HepG2 (cell line): ENCODE measurements around the gene CSNK1D. TPM values are rescaled to one million over a fixed set of nuclear protein-coding genes. Genes with fewer than 3 reads are reported as not detected.

Experiments
- ADNP ChIP-seq: sonication (generic); formaldehyde crosslinking; IDR thresholded peaks from 2 replicates; pipeline ENCODE4 v1.4.0; 2020; ENCODE audit warnings: missing genetic modification reagents
- ATF7-NPFF ChIP-seq: sonication (generic); formaldehyde crosslinking; IDR thresholded peaks from 2 replicates; pipeline ENCODE4 v1.8.1; 2023; ENCODE audit warnings: mild to moderate bottlenecking, low read depth, missing genetic modification reagents, moderate library complexity
- GABPA ChIP-seq, 2 experiments: IDR thresholded peaks; 2 replicates each; pipeline ENCODE4 v1.6.1; 2011 to 2016; ENCODE audit warnings: low read depth in 2 of 2, low read length in 1 of 2, missing biosample characterization in 1 of 2, missing genetic modification characterization in 1 of 2
- HOXD1 ChIP-seq: sonication (generic); formaldehyde crosslinking; IDR thresholded peaks from 2 replicates; pipeline ENCODE4 v1.5.0; 2020; ENCODE audit warnings: missing genetic modification reagents
- ISL2 ChIP-seq: sonication (generic); formaldehyde crosslinking; IDR thresholded peaks from 2 replicates; pipeline ENCODE4 v1.5.0; 2020; ENCODE audit warnings: missing genetic modification reagents
- NFKBIZ ChIP-seq: IDR thresholded peaks from 2 replicates; pipeline ENCODE4 v1.6.1; 2018; ENCODE audit warnings: missing genetic modification reagents, missing compliant biosample characterization
- PHF20 ChIP-seq: sonication (generic); formaldehyde crosslinking; IDR thresholded peaks from 2 replicates; pipeline ENCODE4 v1.5.0; 2020; ENCODE audit warnings: mild to moderate bottlenecking, missing genetic modification reagents
- SETDB1 ChIP-seq: sonication (generic); formaldehyde crosslinking; IDR thresholded peaks from 2 replicates; pipeline ENCODE4 v1.5.1; 2020; ENCODE audit warnings: missing genetic modification reagents, mild to moderate bottlenecking, borderline replicate concordance
- ZNF121 ChIP-seq: sonication (generic); formaldehyde crosslinking; IDR thresholded peaks from 2 replicates; pipeline ENCODE4 v1.5.0; 2020; ENCODE audit warnings: mild to moderate bottlenecking, missing genetic modification reagents
- ZNF460 ChIP-seq: sonication (generic); formaldehyde crosslinking; IDR thresholded peaks from 2 replicates; pipeline ENCODE4 v1.5.1; 2020; ENCODE audit warnings: missing genetic modification reagents, mild to moderate bottlenecking, borderline replicate concordance
- ZNF564 ChIP-seq: sonication (generic); formaldehyde crosslinking; IDR thresholded peaks from 2 replicates; pipeline ENCODE4 v1.8.1; 2023; ENCODE audit warnings: mild to moderate bottlenecking, missing genetic modification reagents
- ZNF619 ChIP-seq: sonication (generic); formaldehyde crosslinking; IDR thresholded peaks from 2 replicates; pipeline ENCODE4 v1.4.0; 2020; ENCODE audit warnings: mild to moderate bottlenecking, missing genetic modification reagents
- ZNF672 ChIP-seq: sonication (generic); formaldehyde crosslinking; IDR thresholded peaks from 2 replicates; pipeline ENCODE4 v1.8.1; 2022; ENCODE audit warnings: missing genetic modification reagents
- ZNF788 ChIP-seq: sonication (generic); formaldehyde crosslinking; IDR thresholded peaks from 2 replicates; pipeline ENCODE4 v1.5.0; 2020; ENCODE audit warnings: mild to moderate bottlenecking, missing genetic modification reagents, borderline replicate concordance
- polyA plus RNA-seq, 8 experiments: library from polyadenylated mRNA; depleted of rRNA in 3 of 8; stranded (reverse) in 7 of 8; unstranded in 1 of 8; fragments of >200 nt; fragmentation: Illumina TruSeq in 4 of 8; extraction: Trizol in 4 of 8; gene quantifications; 2 replicates each; pipeline versions ENCODE4 v1.2.1 to v1.2.3, GENCODE V29; 2011 to 2016; ENCODE audit warnings: low read depth in 4 of 8, missing spikeins in 1 of 8, mixed read lengths in 1 of 8; ENCODE audit not compliant: insufficient read depth in 1 of 8
- total RNA-seq, 5 experiments: library from RNA; depleted of rRNA; stranded (reverse); fragments of >200 nt; fragmentation: Illumina TruSeq; extraction: Trizol; gene quantifications; 2 replicates each; pipeline ENCODE4 v1.2.3, GENCODE V29; 2016; ENCODE audit warnings: low read depth in 1 of 5
- TF ChIP-seq, protein P1 (sequence below), 2 experiments: fragments of 450-650 bp in 1 of 2; sonication (generic) in 1 of 2; formaldehyde crosslinking in 1 of 2; IDR thresholded peaks; 2 replicates each; pipeline versions ENCODE4 v1.6.1 to v1.8.0; 2016 to 2022; ENCODE audit warnings: antibody characterized with exemption in 1 of 2, mild to moderate bottlenecking in 1 of 2, missing genetic modification reagents in 1 of 2
- TF ChIP-seq, protein P2 (sequence below): sonication (generic); formaldehyde crosslinking; conservative IDR thresholded peaks from 2 replicates; pipeline ENCODE4 v1.8.1; 2023; ENCODE audit warnings: missing genetic modification reagents

Gene CSNK1D
- total and polyA plus RNA-seq, 2 of the 13 experiments (the other 11 are each of a cell fraction or from before 2014, with no cell fraction given): 31.5 to 128 TPM

DNA sequence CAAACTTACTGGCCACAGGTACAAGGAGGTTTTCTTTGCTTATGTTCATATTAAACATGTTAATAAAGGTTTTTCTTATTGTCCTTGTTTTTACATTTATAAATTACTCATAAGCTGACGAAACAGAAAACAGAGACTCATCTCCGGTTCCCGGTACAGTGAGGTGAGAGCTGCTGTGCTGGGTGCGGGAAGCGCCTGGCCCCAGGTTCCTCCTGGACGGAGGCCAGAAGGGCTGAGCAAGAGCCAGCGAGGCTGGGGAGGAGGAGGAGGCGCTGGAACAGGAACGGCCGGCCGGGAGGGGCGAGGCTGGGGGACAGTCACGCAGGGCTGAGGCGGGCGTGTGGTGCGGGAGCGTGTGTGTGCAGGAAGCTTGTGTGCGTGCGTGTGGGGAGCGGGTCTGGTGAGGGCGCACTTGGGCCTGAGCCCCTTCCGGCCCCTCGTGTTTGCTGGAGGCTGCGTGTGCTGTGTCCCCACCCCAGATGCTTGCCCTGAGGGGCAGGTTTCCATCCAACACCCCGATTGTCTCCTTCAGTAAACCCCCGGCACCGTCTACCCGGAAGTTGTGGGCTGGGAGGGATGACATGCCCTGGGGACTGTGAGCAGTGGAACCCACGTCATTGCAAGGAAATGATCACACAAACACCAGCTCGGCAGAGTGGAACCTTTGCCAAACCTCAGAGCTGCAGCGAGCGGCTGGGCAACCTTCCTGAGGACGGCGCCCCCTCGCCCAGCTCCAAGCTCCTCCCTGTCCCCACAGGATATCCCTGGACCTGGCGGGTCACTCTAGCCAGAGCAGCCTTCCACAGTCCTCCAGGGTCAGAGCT is 24.4 kb upstream of the CSNK1D start (continued):
- TF ChIP-seq ZNF460 (no peak), PHF20 (no peak; the same call in 1 of the 2 replicates), GABPA (IDR thresholded peaks at IDR 0.05; ENCODE audit: low read depth, low read length) (no peak), GABPA (CRISPR knock-in tag; IDR thresholded peaks at IDR 0.05; ENCODE audit: low read depth) (peak; percentile 75), ZNF788 (0 out of 2 replicates have a peak, but pooled peaks have one; percentile 38), HOXD1 (CRISPR knock-in tag) (no peak), ZNF672 (CRISPR knock-in tag) (no peak), ZNF564 (no peak), SETDB1 (CRISPR knock-in tag) (no peak), ZNF121 (CRISPR knock-in tag) (no peak), ISL2 (CRISPR knock-in tag) (0 out of 2 replicates have a peak, but pooled peaks have one; percentile 36), NFKBIZ (CRISPR knock-in tag) (no peak; the same call in 1 of the 2 replicates), ADNP (no peak), ZNF619 (no peak; the same call in 1 of the 2 replicates), ATF7-NPFF (0 out of 2 replicates have a peak, but pooled peaks have one; percentile 49)
- TF ChIP-seq, protein P1, sequence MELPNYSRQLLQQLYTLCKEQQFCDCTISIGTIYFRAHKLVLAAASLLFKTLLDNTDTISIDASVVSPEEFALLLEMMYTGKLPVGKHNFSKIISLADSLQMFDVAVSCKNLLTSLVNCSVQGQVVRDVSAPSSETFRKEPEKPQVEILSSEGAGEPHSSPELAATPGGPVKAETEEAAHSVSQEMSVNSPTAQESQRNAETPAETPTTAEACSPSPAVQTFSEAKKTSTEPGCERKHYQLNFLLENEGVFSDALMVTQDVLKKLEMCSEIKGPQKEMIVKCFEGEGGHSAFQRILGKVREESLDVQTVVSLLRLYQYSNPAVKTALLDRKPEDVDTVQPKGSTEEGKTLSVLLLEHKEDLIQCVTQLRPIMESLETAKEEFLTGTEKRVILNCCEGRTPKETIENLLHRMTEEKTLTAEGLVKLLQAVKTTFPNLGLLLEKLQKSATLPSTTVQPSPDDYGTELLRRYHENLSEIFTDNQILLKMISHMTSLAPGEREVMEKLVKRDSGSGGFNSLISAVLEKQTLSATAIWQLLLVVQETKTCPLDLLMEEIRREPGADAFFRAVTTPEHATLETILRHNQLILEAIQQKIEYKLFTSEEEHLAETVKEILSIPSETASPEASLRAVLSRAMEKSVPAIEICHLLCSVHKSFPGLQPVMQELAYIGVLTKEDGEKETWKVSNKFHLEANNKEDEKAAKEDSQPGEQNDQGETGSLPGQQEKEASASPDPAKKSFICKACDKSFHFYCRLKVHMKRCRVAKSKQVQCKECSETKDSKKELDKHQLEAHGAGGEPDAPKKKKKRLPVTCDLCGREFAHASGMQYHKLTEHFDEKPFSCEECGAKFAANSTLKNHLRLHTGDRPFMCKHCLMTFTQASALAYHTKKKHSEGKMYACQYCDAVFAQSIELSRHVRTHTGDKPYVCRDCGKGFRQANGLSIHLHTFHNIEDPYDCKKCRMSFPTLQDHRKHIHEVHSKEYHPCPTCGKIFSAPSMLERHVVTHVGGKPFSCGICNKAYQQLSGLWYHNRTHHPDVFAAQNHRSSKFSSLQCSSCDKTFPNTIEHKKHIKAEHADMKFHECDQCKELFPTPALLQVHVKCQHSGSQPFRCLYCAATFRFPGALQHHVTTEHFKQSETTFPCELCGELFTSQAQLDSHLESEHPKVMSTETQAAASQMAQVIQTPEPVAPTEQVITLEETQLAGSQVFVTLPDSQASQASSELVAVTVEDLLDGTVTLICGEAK (IDR thresholded peaks at IDR 0.05): no peak
- TF ChIP-seq, protein P1 (CRISPR knock-in tag; IDR thresholded peaks at IDR 0.05): peak; percentile 48
- TF ChIP-seq, protein P2, sequence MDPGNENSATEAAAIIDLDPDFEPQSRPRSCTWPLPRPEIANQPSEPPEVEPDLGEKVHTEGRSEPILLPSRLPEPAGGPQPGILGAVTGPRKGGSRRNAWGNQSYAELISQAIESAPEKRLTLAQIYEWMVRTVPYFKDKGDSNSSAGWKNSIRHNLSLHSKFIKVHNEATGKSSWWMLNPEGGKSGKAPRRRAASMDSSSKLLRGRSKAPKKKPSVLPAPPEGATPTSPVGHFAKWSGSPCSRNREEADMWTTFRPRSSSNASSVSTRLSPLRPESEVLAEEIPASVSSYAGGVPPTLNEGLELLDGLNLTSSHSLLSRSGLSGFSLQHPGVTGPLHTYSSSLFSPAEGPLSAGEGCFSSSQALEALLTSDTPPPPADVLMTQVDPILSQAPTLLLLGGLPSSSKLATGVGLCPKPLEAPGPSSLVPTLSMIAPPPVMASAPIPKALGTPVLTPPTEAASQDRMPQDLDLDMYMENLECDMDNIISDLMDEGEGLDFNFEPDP (CRISPR knock-in tag): no peak
